Stimulated activated CD8-positive, alpha-beta memory T cell treated with anti-CD3 and anti-CD28 coated beads, Interleukin-15, amount 100 ng/mL, for 4 hours (primary cell): ENCODE data around the gene EDC4.
"Not testable (repeated sequence)": the region's sequence is repeated elsewhere in the genome, so short reads cannot be mapped to it uniquely, and the experiment has no call there.

Experiments used
- DNase-seq, 2 donors: peaks; one replicate each; pipeline ENCODE4 v3.0.0-alpha.2; 2020; ENCODE audit warnings: low read depth in 2 of 2

The EDC4 gene

DNA sequence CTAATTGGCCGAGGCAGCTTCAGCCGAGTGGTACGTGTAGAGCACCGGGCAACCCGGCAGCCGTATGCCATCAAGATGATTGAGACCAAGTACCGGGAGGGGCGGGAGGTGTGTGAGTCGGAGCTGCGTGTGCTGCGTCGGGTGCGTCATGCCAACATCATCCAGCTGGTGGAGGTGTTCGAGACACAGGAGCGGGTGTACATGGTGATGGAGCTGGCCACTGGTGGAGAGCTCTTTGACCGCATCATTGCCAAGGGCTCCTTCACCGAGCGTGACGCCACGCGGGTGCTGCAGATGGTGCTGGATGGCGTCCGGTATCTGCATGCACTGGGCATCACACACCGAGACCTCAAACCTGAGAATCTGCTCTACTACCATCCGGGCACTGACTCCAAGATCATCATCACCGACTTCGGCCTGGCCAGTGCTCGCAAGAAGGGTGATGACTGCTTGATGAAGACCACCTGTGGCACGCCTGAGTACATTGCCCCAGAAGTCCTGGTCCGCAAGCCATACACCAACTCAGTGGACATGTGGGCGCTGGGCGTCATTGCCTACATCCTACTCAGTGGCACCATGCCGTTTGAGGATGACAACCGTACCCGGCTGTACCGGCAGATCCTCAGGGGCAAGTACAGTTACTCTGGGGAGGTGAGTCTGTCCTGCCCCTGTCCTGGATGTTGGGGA lies 36.3 kb downstream of the EDC4 start:
- DNase-seq = no peak

- no peak for DNase-seq
Measured at GRCh38 chr16:67910158-67910557, 37.3 kb downstream of the EDC4 start.

DNA sequence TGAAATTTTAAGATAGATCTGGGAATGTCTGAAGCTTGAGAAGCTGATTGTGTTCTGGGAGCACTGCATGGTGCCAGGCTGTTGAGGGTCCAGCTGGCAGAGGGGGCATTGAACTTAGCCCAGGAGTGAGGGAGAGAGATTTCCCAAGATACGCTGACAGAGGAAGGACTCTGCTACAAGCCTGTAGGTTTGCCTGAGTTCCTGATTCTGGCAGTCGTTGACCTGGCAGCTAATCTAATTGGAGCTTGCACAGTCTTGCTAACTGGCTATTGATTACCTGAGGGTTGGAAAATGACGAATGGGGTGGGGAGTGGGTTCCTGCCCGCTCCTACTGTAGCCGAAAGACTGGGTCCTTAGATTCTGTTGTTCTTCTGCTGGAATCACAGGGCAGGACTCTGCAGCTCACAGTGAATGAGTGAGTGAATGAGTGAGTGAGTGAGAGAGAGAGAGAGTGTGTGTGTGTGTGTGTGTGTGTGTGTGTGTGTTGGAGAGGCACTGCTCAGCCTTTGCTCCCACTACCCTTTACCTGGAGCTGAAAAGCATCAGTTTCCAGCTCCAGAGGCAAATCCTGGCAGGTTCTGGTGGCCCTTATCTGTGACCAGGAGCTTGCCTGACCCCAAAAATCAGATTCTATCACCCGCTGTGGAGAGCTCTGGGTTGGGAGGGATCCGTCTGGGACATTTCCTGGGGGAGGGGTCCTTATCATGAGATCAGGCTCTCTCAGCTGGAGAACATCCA lies 42.1 kb downstream of the EDC4 start:
- DNase-seq = no peak

DNA sequence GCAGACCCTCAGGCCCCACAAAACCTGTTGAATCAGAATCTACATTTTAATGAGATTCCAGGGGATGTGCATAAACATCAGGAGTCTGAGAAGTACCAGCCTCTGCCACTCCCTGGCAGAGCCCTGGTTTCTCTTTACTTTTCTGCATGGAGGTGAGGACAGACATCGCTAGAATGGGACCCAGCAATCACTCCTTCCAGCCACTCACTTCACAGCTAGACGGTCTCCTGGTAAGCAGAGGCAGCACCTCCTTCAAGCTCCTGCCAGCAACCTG lies 42.6 kb downstream of the EDC4 start:
- DNase-seq = not testable (repeated sequence)

GRCh38 chr16:67915831-67916723 lies 43.2 kb downstream of the EDC4 start:
- no peak for DNase-seq

DNA sequence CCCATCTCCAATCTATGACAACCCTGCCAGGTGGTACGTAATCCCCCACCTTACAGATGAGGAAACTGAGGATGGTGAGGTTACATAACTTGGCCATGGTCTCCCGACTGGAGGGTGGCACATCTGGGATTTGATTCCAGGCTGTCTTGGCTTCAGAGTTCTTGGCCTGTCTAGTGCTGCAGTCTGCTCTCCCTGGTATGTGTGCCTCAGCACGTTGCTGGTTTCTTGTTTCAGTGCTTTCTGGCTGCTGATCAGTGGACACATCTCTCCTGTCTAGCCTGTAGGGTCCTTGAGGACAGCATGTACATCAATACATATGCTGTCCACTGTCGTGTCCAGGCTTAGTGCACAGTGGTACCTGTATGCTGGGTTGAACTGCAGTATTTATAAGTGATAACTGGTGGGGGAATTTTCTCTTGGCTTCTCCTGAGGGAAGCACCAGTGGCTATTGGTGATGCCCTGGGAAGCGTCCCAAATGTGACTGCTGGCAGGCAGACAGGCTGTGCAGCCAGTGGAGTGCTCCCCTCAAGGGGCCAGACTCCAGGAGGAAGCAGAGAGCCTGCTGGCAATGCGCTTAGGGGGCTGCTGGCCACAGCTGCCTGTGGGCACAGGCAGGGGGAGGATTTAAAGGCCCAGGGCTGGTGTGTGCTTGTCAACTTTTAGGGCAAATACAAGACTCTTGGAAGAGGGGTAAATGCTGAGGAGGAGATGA lies 44.4 kb downstream of the EDC4 start:
- no peak for DNase-seq

- DNase-seq = peak in 1 of 2 donors; percentile 14
Measured at GRCh38 chr16:67917852-67918236, 45.0 kb downstream of the EDC4 start.

DNA sequence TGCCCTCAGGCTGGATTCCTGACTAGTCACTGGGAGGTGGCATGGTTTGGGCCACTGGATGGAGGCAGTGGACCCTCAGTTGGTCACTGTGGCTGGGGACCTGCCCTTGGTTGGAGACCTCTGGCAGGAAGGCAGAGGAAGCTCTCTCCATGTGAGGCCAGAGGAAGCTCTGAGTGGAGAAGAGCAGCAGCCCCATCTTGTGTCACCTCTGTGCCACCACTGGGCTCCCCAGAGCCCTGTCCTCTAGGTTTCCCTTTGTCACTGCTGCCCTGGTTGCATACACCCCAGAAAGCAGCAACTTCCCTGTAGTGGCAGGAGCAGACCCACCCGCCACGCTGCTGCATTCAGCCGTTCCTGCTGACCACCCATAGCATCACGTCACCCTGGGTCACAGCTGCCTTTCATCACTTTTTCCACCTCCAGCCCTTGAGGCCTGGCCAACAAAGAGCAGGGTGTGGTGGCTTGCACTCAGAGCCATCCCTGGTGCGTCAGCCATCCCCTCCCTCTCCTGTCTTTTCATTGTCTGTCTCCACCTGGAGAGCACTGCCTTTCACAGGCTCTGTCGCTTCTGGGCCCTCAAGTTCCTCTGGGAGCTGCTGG lies 46.9 kb downstream of the EDC4 start:
- DNase-seq = no peak

DNA sequence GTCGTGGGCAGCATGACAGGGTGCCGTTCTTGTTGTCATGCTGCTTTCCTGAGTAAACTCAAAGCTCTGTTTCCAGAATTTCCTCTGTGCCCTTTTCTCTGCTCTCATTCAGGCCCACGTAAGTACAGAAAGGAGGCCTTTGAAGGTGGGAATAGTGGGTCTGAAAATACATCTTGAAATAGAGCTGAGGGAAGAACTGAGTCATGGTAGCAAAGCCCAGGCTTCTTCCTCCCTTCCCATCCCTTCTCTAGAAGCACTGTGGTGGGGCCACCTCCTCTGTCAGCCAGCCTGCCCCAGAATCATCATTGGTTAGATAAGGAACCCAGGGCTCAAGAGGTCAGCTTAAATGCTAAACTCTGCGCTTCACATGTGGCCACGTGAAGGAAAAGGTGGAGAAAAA lies 49.4 kb downstream of the EDC4 start:
- no peak for DNase-seq

GRCh38 chr16:67922740-67923139 lies 49.9 kb downstream of the EDC4 start:
- no peak for DNase-seq

GRCh38 chr16:67923414-67924116 lies 50.7 kb downstream of the EDC4 start:
- no peak for DNase-seq

GRCh38 chr16:67924140-67924906 lies 51.5 kb downstream of the EDC4 start:
- no peak for DNase-seq

- no peak for DNase-seq
Measured at GRCh38 chr16:67926181-67926750, 53.4 kb downstream of the EDC4 start.

- no peak for DNase-seq
Measured at GRCh38 chr16:67927131-67927941, 54.5 kb downstream of the EDC4 start.

DNA sequence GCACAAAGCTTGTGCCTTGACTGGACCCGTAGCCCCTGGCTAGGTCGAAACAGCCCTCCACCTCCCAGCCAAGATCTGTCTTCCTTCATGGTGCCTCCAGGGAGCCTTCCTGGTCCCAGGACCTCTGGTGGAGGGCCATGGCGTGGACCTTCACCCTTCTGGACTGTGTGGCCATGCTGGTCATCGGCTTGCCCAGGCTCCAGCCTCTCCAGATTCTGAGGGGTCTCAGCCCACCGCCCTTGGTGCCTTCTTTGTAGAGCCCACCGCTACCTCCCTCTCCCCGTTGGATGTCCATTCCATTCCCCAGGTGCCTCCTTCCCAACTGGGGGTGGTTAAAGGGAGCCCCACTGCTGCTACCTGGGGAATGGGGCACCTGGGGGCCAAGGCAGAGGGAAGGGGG lies 55.3 kb downstream of the EDC4 start:
- DNase-seq = no peak

- peak; percentile 36 to 55 for DNase-seq
Measured at GRCh38 chr16:67928561-67929364, 55.9 kb downstream of the EDC4 start.

DNA sequence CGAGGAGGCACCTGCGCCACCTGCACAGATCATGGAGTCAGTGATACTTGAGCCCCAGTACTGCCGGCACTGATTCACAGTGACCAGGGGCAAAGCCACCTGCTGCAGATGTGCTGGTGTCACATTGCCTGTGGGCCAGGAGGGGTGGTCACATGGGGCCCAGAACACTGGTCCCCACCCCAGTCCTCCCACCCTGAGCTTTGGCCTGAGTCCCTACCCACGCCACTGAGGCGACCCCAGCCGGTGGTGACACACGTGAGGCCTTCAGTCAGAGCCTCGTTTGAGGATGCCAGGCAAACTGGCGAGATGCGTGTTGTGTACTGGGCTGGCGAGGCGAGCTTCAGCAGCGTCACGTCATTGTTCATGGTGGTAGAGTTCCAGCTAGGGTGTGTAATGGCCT lies 57.3 kb downstream of the EDC4 start:
- DNase-seq = no peak

GRCh38 chr16:67930678-67931211 lies 57.9 kb downstream of the EDC4 start:
- DNase-seq = no peak
